A673 (cell line): ENCODE data around the gene POGLUT2. TPM values are rescaled to one million over a fixed set of nuclear protein-coding genes. Genes with fewer than 3 reads are reported as not detected.

Experiments
- BruUV-seq: library from RNA; stranded (reverse); fragments of 400-500 nt; replicated peaks from 2 replicates; lab custom pipeline; 2021; lab: Mats Ljungman, UMichigan
- CTCF ChIA-PET: fragments of 300-600 bp; sonication (Branson Sonifier 250); formaldehyde crosslinking; loops from one replicate; lab custom pipeline; 2022; ENCODE audit warnings: antibody characterized with exemption; lab: Charles Lee
- POLR2A ChIA-PET: fragments of 300-600 bp; sonication (Branson Sonifier 250); formaldehyde crosslinking; loops from one replicate; lab custom pipeline; 2022; ENCODE audit warnings: antibody characterized with exemption; ENCODE audit not compliant: low non-redundant PET; lab: Charles Lee
- DNase-seq: peaks from one replicate; pipeline ENCODE4 v3.0.0-alpha.2; 2015; ENCODE audit warnings: low spot score
- H3K27ac ChIP-seq: fragments of 200-600 bp; sonication (generic); 2 replicates; pipeline ENCODE4 v1.5.1; 2016; ENCODE audit warnings: mixed run types, low read depth, mild to moderate bottlenecking, mixed read lengths, antibody characterized with exemption, low read length; ENCODE audit not compliant: poor library complexity, severe bottlenecking
- H3K27me3 ChIP-seq: fragments of 200-600 bp; sonication (generic); replicated peaks from 2 replicates; pipeline ENCODE4 v1.6.1; 2017; ENCODE audit warnings: mixed run types, low read depth, mild to moderate bottlenecking, mixed read lengths, antibody characterized with exemption, low read length; ENCODE audit not compliant: insufficient read depth, poor library complexity
- H3K36me3 ChIP-seq: fragments of 200-600 bp; sonication (generic); 2 replicates; pipeline ENCODE4 v1.6.1; 2016; ENCODE audit warnings: mixed run types, mild to moderate bottlenecking, mixed read lengths, antibody characterized with exemption, low read length; ENCODE audit not compliant: insufficient read depth, poor library complexity, severe bottlenecking
- H3K4me1 ChIP-seq: fragments of 200-600 bp; sonication (generic); 2 replicates; pipeline ENCODE4 v1.6.1; 2017; ENCODE audit warnings: mixed run types, mild to moderate bottlenecking, mixed read lengths, antibody characterized with exemption, low read length; ENCODE audit not compliant: insufficient read depth, poor library complexity, severe bottlenecking
- H3K4me3 ChIP-seq: fragments of 200-600 bp; sonication (generic); 2 replicates; pipeline ENCODE4 v1.5.1; 2016; ENCODE audit warnings: low read depth, mixed run types, mild to moderate bottlenecking, mixed read lengths, low read length; ENCODE audit not compliant: poor library complexity, severe bottlenecking
- H3K9me3 ChIP-seq: fragments of 200-600 bp; sonication (generic); 2 replicates; pipeline ENCODE4 v1.6.1; 2016; ENCODE audit warnings: mixed run types, low read depth, mild to moderate bottlenecking, mixed read lengths, antibody characterized with exemption, low read length; ENCODE audit not compliant: poor library complexity, severe bottlenecking
- EZH2 ChIP-seq: fragments of 200-600 bp; sonication (generic); IDR thresholded peaks from 2 replicates; pipeline ENCODE4 v1.6.1; 2017; ENCODE audit warnings: borderline replicate concordance, low read depth, mild to moderate bottlenecking, mixed read lengths, antibody characterized with exemption, low read length; ENCODE audit not compliant: poor library complexity, severe bottlenecking
- intact Hi-C: fragments of 100-400 bp; cut with micrococcal nuclease; formaldehyde crosslinking; loops from one replicate; pipeline ENCODE4 v1.10.0; 2022; ENCODE audit not compliant: unreplicated experiment
- total RNA-seq: library from RNA; stranded (reverse); gene quantifications from 2 replicates; pipeline ENCODE4 v1.2.3, GENCODE V29; 2021
- TF ChIP-seq, protein P1 (sequence below): fragments of 300-800, 200-600 bp; sonication (generic); conservative IDR thresholded peaks from 2 replicates; pipeline ENCODE4 v1.5.1; 2017; ENCODE audit warnings: low read depth, mild to moderate bottlenecking, antibody characterized with exemption, low read length, moderate library complexity, mixed read lengths

Gene POGLUT2
- total RNA-seq, 1 experiment from 2014 or later = 12.0 TPM

DNA sequence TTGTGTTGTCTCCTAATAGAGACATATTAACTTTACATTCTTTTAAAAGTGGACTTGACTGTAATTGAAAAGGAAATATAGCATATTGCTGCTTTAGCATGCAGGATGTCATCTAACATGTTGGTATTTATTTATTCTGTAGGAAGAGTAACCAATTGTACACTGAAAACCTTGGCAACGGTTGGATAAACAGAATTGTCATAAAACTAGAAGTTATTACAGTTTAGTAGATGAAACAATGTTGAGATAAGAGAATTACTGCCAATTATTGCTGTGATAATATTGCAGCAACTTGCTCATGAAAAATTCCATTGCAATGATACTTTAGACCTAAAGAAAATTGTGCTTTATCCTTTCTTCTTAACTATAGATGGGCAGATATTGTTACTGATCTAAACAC lies 39.5 kb upstream of the POGLUT2 start:
- H3K4me3 ChIP-seq = no peak overlapping the region
- H3K36me3 ChIP-seq = peaks cover 3% of the 10 kb centered on the region
- no peaks in the 10 kb centered on the region for H3K9me3 ChIP-seq
- POLR2A ChIA-PET = no interaction called here
- no peaks in the 10 kb centered on the region for H3K27me3 ChIP-seq
- H3K4me1 ChIP-seq = no peaks in the 10 kb centered on the region
- no peak overlapping the region for H3K27ac ChIP-seq
- CTCF ChIA-PET = no interaction called here
- TF ChIP-seq, protein P1, sequence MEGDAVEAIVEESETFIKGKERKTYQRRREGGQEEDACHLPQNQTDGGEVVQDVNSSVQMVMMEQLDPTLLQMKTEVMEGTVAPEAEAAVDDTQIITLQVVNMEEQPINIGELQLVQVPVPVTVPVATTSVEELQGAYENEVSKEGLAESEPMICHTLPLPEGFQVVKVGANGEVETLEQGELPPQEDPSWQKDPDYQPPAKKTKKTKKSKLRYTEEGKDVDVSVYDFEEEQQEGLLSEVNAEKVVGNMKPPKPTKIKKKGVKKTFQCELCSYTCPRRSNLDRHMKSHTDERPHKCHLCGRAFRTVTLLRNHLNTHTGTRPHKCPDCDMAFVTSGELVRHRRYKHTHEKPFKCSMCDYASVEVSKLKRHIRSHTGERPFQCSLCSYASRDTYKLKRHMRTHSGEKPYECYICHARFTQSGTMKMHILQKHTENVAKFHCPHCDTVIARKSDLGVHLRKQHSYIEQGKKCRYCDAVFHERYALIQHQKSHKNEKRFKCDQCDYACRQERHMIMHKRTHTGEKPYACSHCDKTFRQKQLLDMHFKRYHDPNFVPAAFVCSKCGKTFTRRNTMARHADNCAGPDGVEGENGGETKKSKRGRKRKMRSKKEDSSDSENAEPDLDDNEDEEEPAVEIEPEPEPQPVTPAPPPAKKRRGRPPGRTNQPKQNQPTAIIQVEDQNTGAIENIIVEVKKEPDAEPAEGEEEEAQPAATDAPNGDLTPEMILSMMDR = no peak
- no peak for TF ChIP-seq EZH2
- no TSS peak for BruUV-seq
- no peak for DNase-seq
- intact Hi-C loops = no loop called here

DNA sequence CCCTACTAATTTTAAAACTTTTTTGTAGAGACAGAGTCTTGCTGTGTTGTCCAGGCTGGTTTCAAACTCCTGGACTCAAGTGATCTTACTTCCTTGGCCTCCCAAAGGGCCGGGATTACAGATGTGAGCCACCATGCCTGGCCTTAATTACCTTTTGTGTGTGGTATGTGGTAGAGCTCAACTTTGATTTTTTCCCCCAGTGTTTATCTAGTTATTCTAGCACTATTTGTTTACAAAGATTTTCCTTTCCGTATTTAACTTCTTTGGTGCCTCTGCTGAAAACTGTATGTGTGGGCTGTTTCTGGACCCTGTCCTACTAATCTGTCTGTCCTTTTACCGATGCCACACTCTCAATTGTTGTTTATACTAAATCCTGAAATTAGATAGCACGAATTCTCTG lies 37.7 kb upstream of the POGLUT2 start:
- no TSS peak for BruUV-seq
- POLR2A ChIA-PET = no interaction called here
- CTCF ChIA-PET = no interaction called here
- no peak overlapping the region for H3K4me3 ChIP-seq
- no peaks in the 10 kb centered on the region for H3K4me1 ChIP-seq
- intact Hi-C loops = no loop called here
- H3K27ac ChIP-seq = no peak overlapping the region
- H3K27me3 ChIP-seq = no peaks in the 10 kb centered on the region
- H3K9me3 ChIP-seq = no peaks in the 10 kb centered on the region
- peaks cover 3% of the 10 kb centered on the region for H3K36me3 ChIP-seq
- no peak for DNase-seq
- TF ChIP-seq, protein P1 = no peak
- TF ChIP-seq EZH2 = no peak

DNA sequence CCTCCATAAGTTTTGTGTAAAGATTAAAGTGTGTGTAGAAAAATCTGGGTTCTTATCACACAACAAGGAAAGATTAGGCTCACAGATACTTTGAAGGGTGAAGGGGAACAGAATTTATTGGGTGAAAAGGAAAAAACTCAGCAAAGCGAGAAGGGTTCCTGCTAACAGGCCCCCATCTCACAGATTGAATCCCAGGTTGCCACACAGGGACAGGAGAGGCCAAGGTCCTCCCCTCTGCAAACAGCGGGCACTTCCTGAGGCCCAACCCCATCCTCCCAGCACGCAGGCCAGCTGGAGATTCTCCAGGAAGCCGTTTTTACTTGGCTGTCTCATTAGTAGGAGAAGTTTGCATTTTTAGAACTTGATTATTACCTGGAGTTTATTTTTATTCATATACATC lies 31.9 kb upstream of the POGLUT2 start:
- H3K9me3 ChIP-seq = no peaks in the 10 kb centered on the region
- CTCF ChIA-PET = no interaction called here
- TF ChIP-seq, protein P1 = no peak
- no peak for TF ChIP-seq EZH2
- H3K4me1 ChIP-seq = peaks cover 13% of the 10 kb centered on the region
- H3K27ac ChIP-seq = no peak overlapping the region
- no peaks in the 10 kb centered on the region for H3K36me3 ChIP-seq
- H3K4me3 ChIP-seq = no peak overlapping the region
- POLR2A ChIA-PET = interaction anchor here (0.6 kb wide), 1 partner anchor 10 kb away, joined by 3 read pairs; no protein-coding TSS in a partner anchor
- intact Hi-C loops = no loop called here
- DNase-seq = peak; percentile 48
- BruUV-seq = no TSS peak
- H3K27me3 ChIP-seq = no peaks in the 10 kb centered on the region
